Mesodermal cell (in vitro differentiated cells): ENCODE data around the gene DPPA4.
"Not testable (repeated sequence)": the region's sequence is repeated elsewhere in the genome, so short reads cannot be mapped to it uniquely, and the experiment has no call there.

Experiments
- H3K27ac ChIP-seq: 2 replicates; pipeline ENCODE4 v1.7.0; 2013; ENCODE audit warnings: mild to moderate bottlenecking, low read depth, low read length, moderate library complexity; ENCODE audit not compliant: severe bottlenecking
- H3K36me3 ChIP-seq: 2 replicates; pipeline ENCODE4 v1.7.1; 2013; ENCODE audit warnings: mild to moderate bottlenecking, low read length, moderate library complexity; ENCODE audit not compliant: control insufficient read depth, insufficient read depth
- H3K4me1 ChIP-seq: one replicate; pipeline ENCODE4 v1.7.1; 2013; ENCODE audit warnings: mild to moderate bottlenecking, low read length; ENCODE audit not compliant: insufficient read depth, control insufficient read depth, poor library complexity, severe bottlenecking
- H3K4me3 ChIP-seq: 2 replicates; pipeline ENCODE4 v1.7.0; 2013; ENCODE audit warnings: low read length, control low read depth, mild to moderate bottlenecking; ENCODE audit not compliant: insufficient read depth, poor library complexity, severe bottlenecking; ENCODE audit errors: extremely low read depth
- H3K9me3 ChIP-seq: 2 replicates; pipeline ENCODE4 v1.7.1; 2013; ENCODE audit warnings: mild to moderate bottlenecking, low read length, moderate library complexity; ENCODE audit not compliant: control insufficient read depth
- WGBS, 2 experiments: methylation state at CpG; one replicate each; pipeline ENCODE4 v1.1.5; 2013; ENCODE audit warnings: missing lambda C conversion rate in 2 of 2; ENCODE audit not compliant: insufficient coverage in 2 of 2; 5-methylcytosine and 5-hydroxymethylcytosine counted together

DPPA4 gene

DNA sequence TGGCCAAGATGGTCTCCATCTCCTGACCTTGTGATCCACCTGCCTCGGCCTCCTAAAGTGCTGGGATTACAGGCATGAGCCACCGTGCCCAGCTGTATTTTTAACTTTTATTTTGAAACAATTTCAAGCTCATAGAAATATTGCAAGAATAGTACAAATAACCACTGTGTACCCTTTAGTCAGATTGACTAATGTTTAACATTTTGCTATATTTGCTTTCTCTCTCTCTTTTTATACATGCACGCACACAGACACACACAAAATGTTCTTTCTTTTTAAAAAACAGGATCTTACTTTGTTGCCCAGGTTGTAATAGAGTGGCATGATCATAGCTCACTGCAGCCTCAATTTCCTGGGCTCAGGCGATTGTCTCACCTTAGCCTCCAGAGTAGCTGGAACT, 25.5 kb upstream of the DPPA4 start:
- Histone ChIP-seq H3K4me1 (no peaks in the 10 kb centered on the region), H3K36me3 (no peaks in the 10 kb centered on the region)

DNA sequence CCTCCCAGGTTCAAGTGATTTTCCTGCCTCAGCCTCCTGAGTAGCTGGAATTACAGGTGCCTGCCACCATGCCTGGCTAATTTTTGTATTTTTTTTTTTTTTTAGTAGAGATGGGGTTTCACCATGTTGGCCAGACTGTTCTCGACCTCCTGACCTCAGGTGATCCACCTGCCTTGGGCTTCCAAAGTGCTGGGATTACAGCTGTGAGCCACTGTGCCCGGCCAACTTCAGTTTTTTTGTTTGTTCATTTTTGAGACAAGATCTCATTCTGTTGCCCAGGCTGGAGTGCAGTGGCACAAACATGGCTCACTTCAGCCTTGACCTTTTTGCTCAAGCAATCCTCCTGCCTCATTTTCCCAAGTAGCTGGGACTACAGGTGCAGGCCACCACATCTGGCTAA, 21.5 kb upstream of the DPPA4 start:
- WGBS, 2 experiments, result 84 to 88% methylated on average over 2 of the region's 2 CpGs
- H3K4me1 ChIP-seq, H3K27ac ChIP-seq, H3K9me3 ChIP-seq, H3K36me3 ChIP-seq, H3K4me3 ChIP-seq: not testable (repeated sequence)

More for the DNA sequence above, 25.5 kb upstream of the DPPA4 start:
- no peaks in the 10 kb centered on the region for H3K9me3 ChIP-seq
- no peak overlapping the region for H3K4me3 ChIP-seq
- H3K27ac ChIP-seq, result no peak overlapping the region
- WGBS, 2 experiments, result 100% methylated on average over 2 of the region's 4 CpGs

DNA sequence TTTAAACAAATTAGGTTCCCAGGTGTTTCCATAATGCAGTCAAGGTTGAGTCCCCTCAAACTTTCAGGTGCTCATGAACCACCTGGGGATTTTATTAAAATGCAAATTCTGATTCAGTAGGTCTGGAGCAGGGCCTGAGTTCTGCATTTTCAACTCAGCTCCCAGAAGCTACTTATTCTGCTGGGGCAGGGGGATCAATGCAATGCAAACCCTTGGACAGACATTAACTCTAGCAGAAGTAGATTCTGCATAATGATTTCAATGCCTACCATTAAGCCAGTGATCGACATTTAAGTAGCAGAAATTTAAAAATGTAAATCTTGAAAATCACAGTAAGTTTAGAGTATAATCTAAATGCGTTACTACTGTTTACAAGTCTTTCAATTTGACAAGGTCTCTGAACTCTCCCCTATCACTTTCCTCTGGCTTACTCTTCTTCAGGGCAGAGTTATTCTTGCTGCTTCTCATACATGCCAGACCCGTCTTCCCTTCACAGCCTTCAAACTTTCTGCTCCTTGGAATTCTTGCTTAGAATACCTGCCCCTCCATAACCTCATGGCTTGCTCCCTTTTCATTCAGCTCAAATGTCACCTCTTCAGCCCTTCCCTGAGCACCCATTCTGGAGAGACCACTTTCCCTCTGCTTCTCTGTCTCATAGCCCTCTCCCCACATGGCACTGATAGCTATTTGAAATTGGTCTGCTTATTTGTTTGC, 19.3 kb upstream of the DPPA4 start:
- peaks cover 10% of the 10 kb centered on the region for H3K4me1 ChIP-seq
- H3K36me3 ChIP-seq, result no peaks in the 10 kb centered on the region
- no peaks in the 10 kb centered on the region for H3K9me3 ChIP-seq
- 36 to 43% methylated on average over 1 of the region's 3 CpGs for WGBS, 2 experiments
- no peak overlapping the region for H3K4me3 ChIP-seq
- no peak overlapping the region for H3K27ac ChIP-seq

DNA sequence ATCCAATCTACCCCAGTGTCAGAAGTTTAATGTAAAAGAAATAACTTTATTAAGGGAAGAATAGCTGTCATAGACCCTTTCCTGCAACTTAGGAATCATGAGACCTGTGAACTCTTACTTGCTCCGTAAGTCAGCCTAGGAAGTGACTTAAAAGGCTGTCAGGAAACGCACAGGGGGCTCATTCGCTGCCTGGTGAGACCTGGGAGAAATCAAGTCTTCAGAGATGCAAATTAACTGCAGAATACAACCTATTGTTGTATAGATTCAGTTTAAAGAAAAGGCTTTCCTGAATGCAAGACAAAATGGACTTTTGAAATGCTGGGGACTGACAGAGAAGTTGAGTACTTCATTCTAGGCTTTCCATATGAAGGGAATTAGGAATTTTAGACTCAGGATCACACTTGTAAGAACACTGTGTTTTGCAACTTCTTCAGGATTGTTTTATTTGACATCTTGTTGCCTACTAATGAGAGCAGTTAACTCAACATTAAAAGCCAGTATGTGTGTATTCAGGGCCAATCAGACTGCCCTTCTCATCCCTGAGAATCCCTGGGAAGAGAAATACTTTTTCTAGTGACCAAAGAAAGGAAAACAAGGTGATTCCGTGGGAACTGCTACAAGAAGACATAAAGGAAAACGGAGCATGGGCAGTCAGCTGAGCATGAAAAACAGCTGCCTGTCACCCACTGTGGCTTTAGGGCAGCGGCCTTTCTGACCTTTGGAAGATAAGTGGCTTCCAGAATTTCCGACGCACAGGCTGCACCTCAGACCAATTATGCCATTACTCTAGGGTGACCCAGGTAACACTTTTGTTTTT, 18.5 kb upstream of the DPPA4 start:
- H3K27ac ChIP-seq, result peak overlapping the region; percentile 23
- H3K9me3 ChIP-seq, result no peaks in the 10 kb centered on the region
- WGBS, 2 experiments, result 7 to 12% methylated on average over 5 to 6 of the region's 8 CpGs
- H3K4me1 ChIP-seq, result peaks cover 10% of the 10 kb centered on the region
- H3K36me3 ChIP-seq, result no peaks in the 10 kb centered on the region
- H3K4me3 ChIP-seq, result no peak overlapping the region

DNA sequence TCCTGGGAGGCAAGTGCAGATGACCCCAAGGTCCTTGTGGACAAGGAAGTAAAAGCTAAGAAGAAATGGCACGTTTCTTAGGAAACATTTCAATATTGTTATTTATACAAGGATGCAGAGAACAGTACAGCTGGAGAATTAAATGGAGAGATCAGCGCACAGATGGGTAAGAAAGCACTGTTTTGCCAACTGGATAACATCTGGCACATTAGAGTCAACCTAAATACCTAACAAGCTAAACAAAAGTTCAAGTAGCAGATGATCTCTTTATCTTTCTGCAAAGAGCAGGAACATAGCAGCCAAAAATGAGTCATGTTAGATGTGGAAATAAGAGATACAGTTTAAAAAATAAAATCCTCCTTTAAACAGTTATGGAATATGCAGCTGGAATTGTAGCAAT, 15.7 kb upstream of the DPPA4 start:
- Histone ChIP-seq H3K9me3 (no peaks in the 10 kb centered on the region), H3K27ac (no peak overlapping the region), H3K4me1 (peaks cover 10% of the 10 kb centered on the region), H3K4me3 (no peak overlapping the region), H3K36me3 (no peaks in the 10 kb centered on the region)
- WGBS, 2 experiments, result no CpG with 5 or more reads among the region's 2 CpGs

DNA sequence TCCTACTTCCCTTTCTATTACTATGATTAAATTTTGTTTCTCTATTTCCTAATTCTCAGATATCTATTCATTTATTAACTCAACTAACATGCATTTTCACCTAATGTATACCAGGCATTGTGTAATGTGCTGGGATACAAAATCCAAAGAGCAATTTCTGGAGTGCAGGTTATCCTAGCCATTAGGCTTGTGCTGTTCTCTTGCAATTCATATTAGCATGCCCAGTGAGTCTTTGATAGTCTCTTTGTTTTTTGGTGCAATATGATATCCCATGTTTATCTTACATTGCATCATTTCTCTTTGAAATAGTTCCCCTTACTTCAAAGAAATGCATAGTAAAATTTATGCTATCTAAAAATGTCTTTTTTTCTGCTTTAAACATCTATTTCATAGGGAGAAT, 13.9 kb upstream of the DPPA4 start:
- H3K27ac ChIP-seq, result no peak overlapping the region
- H3K9me3 ChIP-seq, result no peaks in the 10 kb centered on the region
- H3K36me3 ChIP-seq, result no peaks in the 10 kb centered on the region
- H3K4me3 ChIP-seq, result no peak overlapping the region
- H3K4me1 ChIP-seq, result peaks cover 10% of the 10 kb centered on the region

DNA sequence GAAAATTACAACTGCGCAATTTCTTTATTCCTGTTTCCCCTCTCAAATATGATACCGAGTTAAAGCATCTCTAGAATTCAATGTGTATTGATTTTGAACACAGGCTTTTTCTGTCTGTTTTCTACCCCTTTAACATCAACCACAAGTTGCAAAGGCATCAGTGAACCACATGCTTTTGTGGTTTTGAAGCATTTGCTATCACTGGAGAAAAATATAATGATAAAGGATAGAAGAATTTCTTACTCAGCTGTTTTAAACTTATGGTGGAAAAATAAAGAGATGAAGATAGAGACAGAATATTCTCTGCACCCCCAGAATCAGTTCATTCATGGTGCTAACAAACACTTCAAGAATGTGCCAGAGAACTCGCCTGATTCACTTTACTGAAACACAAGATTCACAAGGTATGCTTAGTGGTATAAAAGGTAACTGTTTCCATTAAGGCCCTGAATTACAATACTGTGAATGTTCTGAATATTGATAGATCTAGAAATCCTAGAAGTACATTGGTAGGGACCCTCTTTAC, 9.5 kb upstream of the DPPA4 start:
- no CpG with 5 or more reads among the region's 3 CpGs for WGBS, 2 experiments

DNA sequence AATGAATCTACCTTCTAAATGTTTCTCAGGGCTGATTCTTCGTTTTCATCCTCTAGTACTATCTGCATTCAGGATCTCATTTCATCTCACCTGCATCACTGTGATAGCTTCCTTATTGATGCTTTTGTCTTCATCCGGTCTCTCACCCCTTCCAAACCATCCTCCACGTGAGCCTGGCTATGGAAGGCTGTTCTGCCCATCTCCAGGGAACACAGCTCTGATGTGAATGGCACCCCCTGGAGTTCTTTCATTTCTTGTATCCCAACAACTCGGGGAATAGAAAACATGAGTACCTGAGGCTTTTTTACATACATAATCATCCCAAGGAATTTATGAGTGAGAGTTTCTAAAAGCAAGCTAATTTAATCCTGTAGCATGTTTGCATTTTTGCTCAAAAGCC, 8.8 kb upstream of the DPPA4 start:
- no peaks in the 10 kb centered on the region for H3K4me1 ChIP-seq
- no peak overlapping the region for H3K4me3 ChIP-seq
- H3K36me3 ChIP-seq, result no peaks in the 10 kb centered on the region
- 65 to 81% methylated on average over 2 to 3 of the region's 4 CpGs for WGBS, 2 experiments
- H3K27ac ChIP-seq, result no peak overlapping the region
- H3K9me3 ChIP-seq, result no peaks in the 10 kb centered on the region

More for the DNA sequence above, 9.5 kb upstream of the DPPA4 start:
- no peaks in the 10 kb centered on the region for H3K36me3 ChIP-seq
- H3K4me1 ChIP-seq, result no peaks in the 10 kb centered on the region
- H3K9me3 ChIP-seq, result no peaks in the 10 kb centered on the region
- no peak overlapping the region for H3K4me3 ChIP-seq
- H3K27ac ChIP-seq, result no peak overlapping the region

DNA sequence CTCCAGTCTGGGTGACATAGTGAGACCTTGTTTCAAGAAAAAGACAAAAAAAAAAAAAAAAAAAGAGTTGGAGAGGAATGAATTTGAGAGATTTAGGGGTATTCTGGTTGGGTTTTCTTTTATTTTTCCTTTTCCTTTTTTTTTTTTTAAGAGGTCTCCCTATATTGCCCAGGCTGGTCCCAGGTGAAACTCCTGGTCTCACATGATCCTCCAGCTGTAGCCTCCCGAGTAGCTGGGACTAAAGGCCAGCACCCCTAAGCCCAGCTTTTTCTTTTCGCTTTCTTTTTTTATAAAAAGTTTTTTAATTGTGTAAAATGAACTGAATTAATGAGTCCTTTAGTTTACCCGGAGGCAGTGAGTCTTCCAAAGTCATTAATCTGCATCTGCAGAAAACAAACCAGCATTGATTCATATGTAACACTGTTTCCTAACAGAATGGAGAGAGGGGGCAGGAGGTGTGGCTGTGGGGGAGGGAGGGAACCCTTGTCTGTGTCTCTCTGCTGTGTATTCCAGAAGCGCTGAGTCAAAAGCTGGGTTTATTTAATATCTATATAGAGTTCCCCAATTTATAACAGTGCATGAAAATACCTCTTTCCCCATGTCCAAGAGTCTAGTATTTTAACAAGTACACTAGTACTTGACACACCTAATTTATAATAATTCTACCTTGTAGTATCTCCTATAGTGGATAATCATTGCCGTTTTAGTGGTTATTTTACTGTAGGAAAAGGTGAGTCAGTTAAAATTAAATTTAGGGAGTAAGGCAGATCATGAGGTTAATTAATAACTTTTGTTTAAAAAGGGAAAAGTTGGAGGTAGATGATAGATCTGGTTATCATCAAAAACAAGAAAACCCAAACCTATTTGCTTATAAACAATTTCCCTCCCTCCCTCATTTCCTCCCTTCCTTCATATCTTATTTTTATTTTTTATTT, 2.6 kb upstream of the DPPA4 start:
- 60% methylated on average over 1 of the region's 5 CpGs; no CpG with 5 or more reads in 1 of the 2 experiments for WGBS, 2 experiments
- Histone ChIP-seq H3K4me3 (no peak overlapping the region), H3K27ac (no peak overlapping the region)

DNA sequence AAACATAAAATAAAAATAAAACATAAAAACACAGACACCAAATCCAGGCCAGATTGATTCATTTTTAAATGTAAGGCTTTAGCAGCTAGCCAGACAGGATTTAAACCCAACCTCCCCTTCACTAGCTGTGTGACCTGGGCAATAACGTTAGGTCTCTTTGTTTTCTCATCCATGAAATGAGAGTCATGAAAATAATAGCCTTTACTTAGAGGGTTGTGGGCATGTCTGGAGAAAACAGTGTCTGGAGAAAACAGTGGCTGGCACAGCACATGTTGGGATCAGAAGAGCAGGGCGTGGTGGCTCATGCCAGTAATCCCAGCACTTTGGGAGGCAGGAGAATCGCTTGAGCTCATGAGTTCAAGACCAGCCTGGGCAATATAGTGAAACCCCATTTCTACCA, 1.9 kb upstream of the DPPA4 start:
- WGBS, 2 experiments, result 100% methylated on average over 1 of the region's 3 CpGs; no CpG with 5 or more reads in 1 of the 2 experiments
- Histone ChIP-seq H3K27ac (no peak overlapping the region), H3K9me3 (no peaks in the 10 kb centered on the region), H3K4me1 (peaks cover 6% of the 10 kb centered on the region), H3K4me3 (no peak overlapping the region), H3K36me3 (peaks cover 1% of the 10 kb centered on the region)

More for the DNA sequence above, 2.6 kb upstream of the DPPA4 start:
- Histone ChIP-seq H3K9me3 (no peaks in the 10 kb centered on the region), H3K36me3 (no peaks in the 10 kb centered on the region), H3K4me1 (peaks cover 6% of the 10 kb centered on the region)
